ENCODE measurements around the gene PKIG.

GRCh38 chr20:44649126-44649525 lies 66.7 kb downstream of the PKIG start:
- TF ChIP-seq CTCF (IDR thresholded peaks at IDR 0.05) = no peak
- TF ChIP-seq POLR2A (IDR thresholded peaks at IDR 0.05) = no peak

Data from heart left ventricle (tissue), 13 donors.